Esophagus (tissue), 2 donors: ENCODE measurements around the gene NUDT15. TPM values are rescaled to one million over a fixed set of nuclear protein-coding genes. Genes with fewer than 3 reads are reported as not detected.
A peak's percentile ranks its signal among the peaks of the same experiment; 100 is the strongest.
"Not testable (repeated sequence)": the region's sequence is repeated elsewhere in the genome, so short reads cannot be mapped to it uniquely, and the experiment has no call there.

Experiments used
- H3K27ac ChIP-seq, 2 donors: one replicate each; pipeline ENCODE4 v1.5.1; 2013; ENCODE audit warnings: low read depth in 2 of 2, mild to moderate bottlenecking in 2 of 2, inconsistent platforms in 1 of 2, low read length in 1 of 2, moderate library complexity in 1 of 2
- H3K27me3 ChIP-seq, 2 donors: one replicate each; pipeline ENCODE4 v1.6.1; 2013; ENCODE audit warnings: low read length in 2 of 2, control low read depth in 1 of 2, mild to moderate bottlenecking in 1 of 2; ENCODE audit not compliant: insufficient read depth in 2 of 2, control insufficient read depth in 1 of 2
- H3K36me3 ChIP-seq, 2 donors: one replicate each; pipeline ENCODE4 v1.6.1; 2013; ENCODE audit warnings: low read length in 1 of 2; ENCODE audit not compliant: control insufficient read depth in 2 of 2, insufficient read depth in 2 of 2
- H3K4me1 ChIP-seq, 2 donors: one replicate each; pipeline ENCODE4 v1.6.1; 2013; ENCODE audit warnings: low read length in 1 of 2; ENCODE audit not compliant: control insufficient read depth in 2 of 2, insufficient read depth in 2 of 2
- H3K4me3 ChIP-seq, 2 donors: one replicate each; pipeline ENCODE4 v1.5.1; 2013; ENCODE audit warnings: low read length in 2 of 2, mild to moderate bottlenecking in 2 of 2, low read depth in 1 of 2, moderate library complexity in 1 of 2
- H3K9me3 ChIP-seq, 2 donors: one replicate each; pipeline ENCODE4 v1.6.1; 2013; ENCODE audit warnings: mild to moderate bottlenecking in 2 of 2, low read depth in 1 of 2, low read length in 1 of 2, moderate library complexity in 1 of 2; ENCODE audit not compliant: control insufficient read depth in 2 of 2, insufficient read depth in 1 of 2
- WGBS, 2 donors: extraction: QIAGEN DNeasy Blood & Tissue Kit; methylation state at CpG; one replicate each; pipeline ENCODE4 v1.1.7; 2013; 5-methylcytosine and 5-hydroxymethylcytosine counted together
- polyA plus RNA-seq, 2 donors: library from polyadenylated mRNA; stranded (reverse); fragments of 200-250 nt; gene quantifications; one replicate each; pipeline ENCODE4 v1.2.3, GENCODE V29; 2013
- donor health status: healthy with polysubstance abuse.
- donor health status: Bipolar disorder and iron deficiency.

Gene NUDT15
- polyA plus RNA-seq, result 10 to 100 TPM; 16.8 to 16.9 TPM

- 0% methylated on average over 80 to 82 of the region's 82 CpGs for WGBS, 2 donors
- H3K9me3 ChIP-seq, result no peaks in the 10 kb centered on the region
- peaks cover 4% of the 10 kb centered on the region in 2 donors for H3K36me3 ChIP-seq
- peak within 1 kb of the TSS; percentile 93 to 99 for H3K27ac ChIP-seq
- H3K4me1 ChIP-seq, result no peaks in the 10 kb centered on the region
- peak within 1 kb of the TSS; percentile 53 to 78 for H3K4me3 ChIP-seq
- H3K27me3 ChIP-seq, result no peaks in the 10 kb centered on the region
Observed at GRCh38 chr13:48037346-48038173, at the start of gene NUDT15. Gene NUDT15 (plus strand): TSS chr13:48037726. CDS start chr13:48037747, 21 bp downstream.

- 77 to 95% methylated on average over 1 of the region's 1 CpG for WGBS, 2 donors
- no peaks in the 10 kb centered on the region for H3K9me3 ChIP-seq
- H3K36me3 ChIP-seq, result peaks cover 2 to 3% of the 10 kb centered on the region in 2 donors
- no peak overlapping the region for H3K27ac ChIP-seq
- H3K4me1 ChIP-seq, result no peaks in the 10 kb centered on the region
- H3K4me3 ChIP-seq, result no peak overlapping the region
- H3K27me3 ChIP-seq, result no peaks in the 10 kb centered on the region
Observed at GRCh38 chr13:47990427-47990826, 47.1 kb upstream of the NUDT15 start.

GRCh38 chr13:47990920-47991466, 46.5 kb upstream of the NUDT15 start:
- Histone ChIP-seq H3K4me1 (no peaks in the 10 kb centered on the region), H3K27ac (no peak overlapping the region), H3K9me3 (no peaks in the 10 kb centered on the region), H3K36me3 (peaks cover 2 to 3% of the 10 kb centered on the region in 2 donors), H3K4me3 (no peak overlapping the region), H3K27me3 (no peaks in the 10 kb centered on the region)
- WGBS, 2 donors, result 94 to 96% methylated on average over 2 of the region's 2 CpGs

GRCh38 chr13:47991859-47992258, 45.7 kb upstream of the NUDT15 start:
- Histone ChIP-seq H3K4me1 (no peaks in the 10 kb centered on the region), H3K27ac (no peak overlapping the region), H3K36me3 (peaks cover 2 to 3% of the 10 kb centered on the region in 2 donors), H3K9me3 (no peaks in the 10 kb centered on the region), H3K4me3 (no peak overlapping the region), H3K27me3 (no peaks in the 10 kb centered on the region)
- WGBS, 2 donors, result 89 to 91% methylated on average over 4 of the region's 4 CpGs

- no peak overlapping the region for H3K27ac ChIP-seq
- H3K9me3 ChIP-seq, result no peaks in the 10 kb centered on the region
- no peaks in the 10 kb centered on the region for H3K27me3 ChIP-seq
- no peaks in the 10 kb centered on the region for H3K36me3 ChIP-seq
- 92 to 96% methylated on average over 2 of the region's 2 CpGs for WGBS, 2 donors
- H3K4me1 ChIP-seq, result no peaks in the 10 kb centered on the region
- no peak overlapping the region for H3K4me3 ChIP-seq
Observed at GRCh38 chr13:47997384-47997783, 40.1 kb upstream of the NUDT15 start.

- H3K4me1 ChIP-seq, result no peaks in the 10 kb centered on the region
- H3K36me3 ChIP-seq, result no peaks in the 10 kb centered on the region
- no peak overlapping the region for H3K27ac ChIP-seq
- 34 to 42% methylated on average over 5 of the region's 5 CpGs for WGBS, 2 donors
- H3K9me3 ChIP-seq, result no peaks in the 10 kb centered on the region
- H3K4me3 ChIP-seq, result peak overlapping the region in 1 of 2 donors; percentile 90
- H3K27me3 ChIP-seq, result no peaks in the 10 kb centered on the region
Observed at GRCh38 chr13:47999973-48000372, 37.6 kb upstream of the NUDT15 start.

GRCh38 chr13:48000559-48001113, 36.9 kb upstream of the NUDT15 start:
- Histone ChIP-seq H3K4me1 (no peaks in the 10 kb centered on the region), H3K36me3 (no peaks in the 10 kb centered on the region), H3K9me3 (no peaks in the 10 kb centered on the region), H3K4me3 (peak overlapping the region; percentile 90 to 97), H3K27me3 (no peaks in the 10 kb centered on the region), H3K27ac (peak overlapping the region; percentile 69 to 86)
- 0% methylated on average over 25 of the region's 25 CpGs for WGBS, 2 donors

- Histone ChIP-seq H3K27ac (peak within 1 kb of the TSS; percentile 69 to 86), H3K4me1 (no peaks in the 10 kb centered on the region), H3K27me3 (no peaks in the 10 kb centered on the region), H3K9me3 (no peaks in the 10 kb centered on the region), H3K36me3 (no peaks in the 10 kb centered on the region), H3K4me3 (peak within 1 kb of the TSS; percentile 90 to 97)
- WGBS, 2 donors, result 5 to 8% methylated on average over 52 of the region's 52 CpGs
Observed at GRCh38 chr13:48001114-48001881, 36.2 kb upstream of the NUDT15 start, which contains the start of gene SUCLA2. Gene SUCLA2 (minus strand): TSS chr13:48001273. CDS start chr13:48001269, 4 bp downstream.

- H3K9me3 ChIP-seq, H3K36me3 ChIP-seq, H3K4me3 ChIP-seq, H3K4me1 ChIP-seq, H3K27me3 ChIP-seq: not testable (repeated sequence)
- WGBS, 2 donors, result 39 to 45% methylated on average over 5 of the region's 5 CpGs
- peak overlapping the region in 1 of 2 donors; percentile 49 for H3K27ac ChIP-seq
Observed at GRCh38 chr13:48001999-48002398, 35.5 kb upstream of the NUDT15 start.
